H1 (cell line): ENCODE data around the gene RASGRF1. TPM values are rescaled to one million over a fixed set of nuclear protein-coding genes. Genes with fewer than 3 reads are reported as not detected.

ENCODE experiments used
- CTCF ChIA-PET: fragments of 300-600 bp; sonication (Branson Sonifier 250); formaldehyde crosslinking; loops from one replicate; lab custom pipeline; 2021; ENCODE audit not compliant: partially characterized antibody; lab: Charles Lee
- POLR2A ChIA-PET: fragments of 300-600 bp; sonication (Branson Sonifier 250); formaldehyde crosslinking; loops from one replicate; lab custom pipeline; 2021; ENCODE audit warnings: inconsistent platforms; ENCODE audit not compliant: partially characterized antibody; lab: Charles Lee
- DNase-seq, 2 experiments: peaks; one replicate each; pipeline versions ENCODE4 v3.0.0 to v3.0.0-alpha.2; 2010 to 2022; ENCODE audit warnings: low spot score in 2 of 2, low read depth in 1 of 2, mixed read lengths in 1 of 2
- FAIRE-seq: peaks from 2 replicates; lab custom pipeline; 2011; peaks lifted over from hg19 to GRCh38; lab: Jason Lieb, UNC
- H2AFZ ChIP-seq: 2 replicates; pipeline ENCODE4 v1.8.1; 2012; ENCODE audit warnings: low read length, inconsistent platforms
- H2AK5ac ChIP-seq: 2 replicates; pipeline ENCODE4 v1.6.1; 2013; ENCODE audit warnings: low read depth, low read length
- H2BK120ac ChIP-seq: replicated peaks from 2 replicates; pipeline ENCODE3; 2013; ENCODE audit warnings: low read depth, low read length, inconsistent platforms
- H2BK12ac ChIP-seq: 2 replicates; pipeline ENCODE4 v1.6.1; 2013; ENCODE audit warnings: low read depth, low read length
- H2BK15ac ChIP-seq: 2 replicates; pipeline ENCODE4 v1.6.1; 2013; ENCODE audit warnings: low read length
- H2BK20ac ChIP-seq: 2 replicates; pipeline ENCODE4 v1.6.1; 2013; ENCODE audit warnings: low read length
- H2BK5ac ChIP-seq: 2 replicates; pipeline ENCODE4 v1.6.1; 2013; ENCODE audit warnings: low read depth, low read length
- H3K14ac ChIP-seq: 2 replicates; pipeline ENCODE4 v1.6.1; 2013; ENCODE audit warnings: inconsistent platforms; ENCODE audit not compliant: insufficient read length
- H3K18ac ChIP-seq: 2 replicates; pipeline ENCODE4 v1.6.1; 2013; ENCODE audit warnings: low read length; ENCODE audit errors: extremely low read depth
- H3K23ac ChIP-seq: 2 replicates; pipeline ENCODE4 v1.6.1; 2013; ENCODE audit warnings: inconsistent platforms; ENCODE audit not compliant: insufficient read length
- H3K23me2 ChIP-seq: 2 replicates; pipeline ENCODE4 v1.6.1; 2013; ENCODE audit warnings: low read depth, low read length
- H3K27ac ChIP-seq: 2 replicates; pipeline ENCODE4 v1.6.1; 2011; ENCODE audit warnings: low read depth, low read length, inconsistent platforms
- H3K27me3 ChIP-seq, 4 experiments: replicated peaks in 1 of 4; 1 replicate in 1 of 4; 2 replicates in 3 of 4; pipeline versions ENCODE4 v1.6.1 to v1.8.1; 2011 to 2013; ENCODE audit warnings: low read length in 3 of 4, mild to moderate bottlenecking in 3 of 4, inconsistent platforms in 2 of 4, mixed read lengths in 2 of 4, moderate library complexity in 1 of 4; ENCODE audit not compliant: control insufficient read depth in 3 of 4, insufficient read depth in 3 of 4; ENCODE audit errors: extremely low read depth in 1 of 4
- H3K36me3 ChIP-seq, 4 experiments: 2 replicates each; pipeline versions ENCODE4 v1.6.1 to v1.8.1; 2011 to 2013; ENCODE audit warnings: mild to moderate bottlenecking in 4 of 4, low read length in 3 of 4, moderate library complexity in 2 of 4, control low read depth in 1 of 4, inconsistent platforms in 1 of 4; ENCODE audit not compliant: insufficient read depth in 4 of 4, control insufficient read depth in 2 of 4
- H3K4ac ChIP-seq: replicated peaks from 2 replicates; pipeline ENCODE3; 2013; ENCODE audit warnings: low read length, low read depth, mixed read lengths, inconsistent platforms; ENCODE audit not compliant: insufficient read length
- H3K4me1 ChIP-seq, 4 experiments: replicated peaks in 1 of 4; 1 replicate in 1 of 4; 2 replicates in 3 of 4; pipeline versions ENCODE4 v1.6.1 to v1.8.1; 2011 to 2013; ENCODE audit warnings: low read length in 3 of 4, inconsistent platforms in 2 of 4, mixed read lengths in 1 of 4; ENCODE audit not compliant: insufficient read depth in 4 of 4, control insufficient read depth in 3 of 4
- H3K4me2 ChIP-seq, 2 experiments: 2 replicates each; pipeline versions ENCODE4 v1.6.1 to v1.8.1; 2011 to 2013; ENCODE audit warnings: low read depth in 2 of 2, low read length in 2 of 2, control low read depth in 1 of 2, inconsistent platforms in 1 of 2, mild to moderate bottlenecking in 1 of 2; ENCODE audit not compliant: insufficient read depth in 1 of 2
- H3K4me3 ChIP-seq, 4 experiments: fragments of 200-600, 300-600 bp in 1 of 4; sonication (generic), shearing (Covaris generic), sonication (Bioruptor Twin) in 1 of 4; 2 replicates each; pipeline versions ENCODE4 v1.5.1 to v1.8.1; 2011 to 2016; ENCODE audit warnings: low read length in 4 of 4, low read depth in 3 of 4, control low read depth in 2 of 4, inconsistent platforms in 2 of 4, mild to moderate bottlenecking in 2 of 4, mixed read lengths in 1 of 4, moderate library complexity in 1 of 4; ENCODE audit not compliant: insufficient read depth in 2 of 4; ENCODE audit errors: extremely low read depth in 1 of 4
- H3K56ac ChIP-seq: replicated peaks from 2 replicates; pipeline ENCODE3; 2013; ENCODE audit warnings: low read depth, mild to moderate bottlenecking, mixed read lengths, low read length, inconsistent platforms; ENCODE audit not compliant: insufficient read length
- H3K79me1 ChIP-seq: 2 replicates; pipeline ENCODE4 v1.6.1; 2013; ENCODE audit warnings: low read depth, low read length, control low read depth
- H3K79me2 ChIP-seq, 2 experiments: 2 replicates each; pipeline versions ENCODE4 v1.6.1 to v1.8.1; 2012 to 2013; ENCODE audit warnings: low read length in 2 of 2, mild to moderate bottlenecking in 2 of 2, inconsistent platforms in 1 of 2; ENCODE audit not compliant: insufficient read depth in 2 of 2, control insufficient read depth in 1 of 2
- H3K9ac ChIP-seq, 4 experiments: replicated peaks in 1 of 4; 1 replicate in 1 of 4; 2 replicates in 3 of 4; pipeline versions ENCODE4 v1.6.1 to v1.8.1; 2011 to 2013; ENCODE audit warnings: low read depth in 3 of 4, low read length in 3 of 4, control low read depth in 2 of 4, mild to moderate bottlenecking in 2 of 4, moderate library complexity in 2 of 4, inconsistent platforms in 1 of 4; ENCODE audit errors: extremely low read depth in 1 of 4
- H3K9me3 ChIP-seq, 2 experiments: 2 replicates each; pipeline versions ENCODE4 v1.6.1 to v1.8.1; 2012 to 2013; ENCODE audit warnings: mild to moderate bottlenecking in 2 of 2, moderate library complexity in 2 of 2, control low read depth in 1 of 2, inconsistent platforms in 1 of 2, low read depth in 1 of 2, low read length in 1 of 2, mixed read lengths in 1 of 2; ENCODE audit not compliant: insufficient read depth in 2 of 2
- H4K20me1 ChIP-seq, 2 experiments: replicated peaks in 1 of 2; 2 replicates each; pipeline versions ENCODE3 to v1.8.1; 2011 to 2013; ENCODE audit warnings: inconsistent platforms in 2 of 2, low read length in 2 of 2, mild to moderate bottlenecking in 1 of 2; ENCODE audit not compliant: insufficient read depth in 2 of 2, control insufficient read depth in 1 of 2
- H4K5ac ChIP-seq: 2 replicates; pipeline ENCODE4 v1.6.1; 2013; ENCODE audit warnings: low read length, low read depth, mixed read lengths, inconsistent platforms; ENCODE audit not compliant: insufficient read length
- H4K8ac ChIP-seq: 2 replicates; pipeline ENCODE4 v1.8.0; 2013; ENCODE audit warnings: mild to moderate bottlenecking, moderate library complexity, low read length, inconsistent platforms; ENCODE audit not compliant: insufficient read depth; ENCODE audit errors: extremely low read depth
- H4K91ac ChIP-seq: replicated peaks from 2 replicates; pipeline ENCODE3; 2013; ENCODE audit warnings: low read length, mixed read lengths, inconsistent platforms; ENCODE audit not compliant: insufficient read length
- BACH1 ChIP-seq: IDR thresholded peaks from 2 replicates; pipeline ENCODE4 v1.6.1; 2012; ENCODE audit warnings: low read length, improper control_type of control experiment
- CTCF ChIP-seq, 3 experiments: IDR thresholded peaks; 1 replicate in 2 of 3; 2 replicates in 1 of 3; pipeline versions ENCODE4 v1.5.1 to v1.6.1; 2011; ENCODE audit warnings: low read length in 3 of 3, mild to moderate bottlenecking in 3 of 3, inconsistent platforms in 2 of 3, low read depth in 1 of 3, moderate library complexity in 1 of 3; ENCODE audit not compliant: insufficient read depth in 1 of 3; ENCODE audit errors: control extremely low read depth in 1 of 3
- MAX ChIP-seq: IDR thresholded peaks from 2 replicates; pipeline ENCODE4 v1.6.1; 2012; ENCODE audit warnings: inconsistent platforms
- RAD21 ChIP-seq, 2 experiments: IDR thresholded peaks in 1 of 2; conservative IDR thresholded peaks in 1 of 2; 2 replicates each; pipeline ENCODE4 v1.6.1; 2011; ENCODE audit warnings: low read depth in 2 of 2, low read length in 2 of 2, improper control_type of control experiment in 1 of 2, inconsistent platforms in 1 of 2, mild to moderate bottlenecking in 1 of 2, moderate library complexity in 1 of 2
- SAP30 ChIP-seq: fragments of 300-600 bp; sonication (generic); IDR thresholded peaks from 2 replicates; pipeline ENCODE4 v1.7.1; 2012; ENCODE audit warnings: low read length, moderate library complexity, mild to moderate bottlenecking, inconsistent platforms; ENCODE audit not compliant: insufficient read depth, insufficient replicate concordance
- SP2 ChIP-seq: IDR thresholded peaks from 2 replicates; pipeline ENCODE4 v1.6.1; 2012; ENCODE audit warnings: mild to moderate bottlenecking, low read length, inconsistent platforms
- TAF7 ChIP-seq: optimal IDR thresholded peaks from 2 replicates; pipeline ENCODE3; 2011; ENCODE audit warnings: low read depth, mild to moderate bottlenecking, inconsistent platforms, low read length, moderate library complexity, borderline replicate concordance
- WGBS, 2 experiments: shearing (Covaris generic) in 1 of 2; methylation state at CpG; one replicate each; pipeline versions ENCODE4 v1.1.6 to v1.1.7; 2013 to 2015; ENCODE audit warnings: low lambda C conversion rate in 2 of 2, mixed read lengths in 2 of 2, inconsistent platforms in 1 of 2, low coverage in 1 of 2, missing lambda C conversion rate in 1 of 2; ENCODE audit not compliant: insufficient replicate concordance in 2 of 2, insufficient coverage in 1 of 2, insufficient read length in 1 of 2; ENCODE audit errors: extremely low coverage in 1 of 2, missing lambda C conversion rate in 1 of 2; 5-methylcytosine and 5-hydroxymethylcytosine counted together
- polyA plus RNA-seq, 7 experiments: library from polyadenylated mRNA; depleted of rRNA in 3 of 7; stranded (reverse) in 5 of 7; unstranded in 2 of 7; fragments of >200 nt in 5 of 7; fragments of 200-250 nt in 2 of 7; gene quantifications; 1 replicate in 5 of 7; 2 replicates in 1 of 7; 4 replicates in 1 of 7; pipeline versions ENCODE4 v1.2.1 to v1.2.3, GENCODE V29; 2011 to 2013; ENCODE audit warnings: missing spikeins in 2 of 7, mixed read lengths in 2 of 7
- total RNA-seq: library from RNA; stranded (reverse); fragmentation: NEBNext Ultra II Directional; extraction: Animal tissue kit (Norgen Biotek cat#: 25700); gene quantifications from 2 replicates; pipeline ENCODE4 v1.2.1, GENCODE V29; 2021

RASGRF1 gene
- total and polyA plus RNA-seq, 2 of the 8 experiments (the other 6 are each of a cell fraction or from before 2014, with no cell fraction given) = 0.42 to 0.67 TPM

- Histone ChIP-seq H3K23me2 (no peaks in the 10 kb centered on the region), H2BK20ac (no peak overlapping the region), H4K20me1 (no peaks in the 10 kb centered on the region), H2BK5ac (no peak overlapping the region), H2AK5ac (no peak overlapping the region), H3K27me3 (peaks cover 0 to 4% (median 0%) of the 10 kb centered on the region in 4 experiments; a peak in 3 of 7 replicates), H2BK120ac (no peak overlapping the region), H2BK12ac (peak overlapping the region; percentile 87; the same call in 1 of the 2 replicates), H4K5ac (no peak overlapping the region), H3K56ac (no peak overlapping the region), H3K27ac (no peak overlapping the region), H3K18ac (no peak overlapping the region), H3K4me3 (no peak overlapping the region), H3K9me3 (0 out of 4 replicates have a peak, but pooled peaks cover 0 to 3% of the 10 kb centered on the region in 2 experiments), H3K36me3 (no peaks in the 10 kb centered on the region), H3K79me1 (no peaks in the 10 kb centered on the region), H4K91ac (no peak overlapping the region), H3K23ac (no peak overlapping the region), H3K4ac (no peak overlapping the region), H2BK15ac (no peak overlapping the region), H3K9ac (no peak overlapping the region), H4K8ac (no peak overlapping the region), H3K14ac (no peak overlapping the region), H2AFZ (no peak overlapping the region), H3K4me2 (peak overlapping the region in 1 of 2 experiments; percentile 16; a peak in 1 of 4 replicates), H3K79me2 (no peaks in the 10 kb centered on the region), H3K4me1 (peaks cover 0 to 12% (median 5%) of the 10 kb centered on the region in 4 experiments)
- POLR2A ChIA-PET = no interaction called here
- no peak for DNase-seq
- FAIRE-seq = peak; percentile 81
- CTCF ChIA-PET = interaction anchor here (0.7 to 15.0 kb wide), 13 partner anchors 9 to 173 kb away, joined by 3 to 352 read pairs (median 4); no protein-coding TSS in a partner anchor
- 76% methylated on average over 11 of the region's 11 CpGs; no CpG with 5 or more reads in 1 of the 2 experiments for WGBS, 2 experiments
- TF ChIP-seq SP2 (no peak), CTCF (IDR thresholded peaks at IDR 0.05; ENCODE audit: control extremely low read depth in 1 of 3, insufficient read depth in 1 of 3, low read depth in 1 of 3, low read length in 3 of 3) (peak in 2 of 3 experiments; percentile 28 to 43; a peak in 3 of 4 replicates), MAX (no peak), RAD21 (IDR thresholded peaks at IDR 0.05 in 1 of 2, conservative IDR thresholded peaks at IDR 0.05 in 1 of 2; ENCODE audit: low read depth in 2 of 2, low read length in 2 of 2) (peak; percentile 2 to 29; a peak in 2 of 4 replicates), TAF7 (no peak), BACH1 (no peak), SAP30 (no peak)
Measured at GRCh38 chr15:79035111-79035601, 55.4 kb downstream of the RASGRF1 start.
